OCI-LY7 (cell line): ENCODE results near the gene NCKAP5L. TPM values are rescaled to one million over a fixed set of nuclear protein-coding genes. Genes with fewer than 3 reads are reported as not detected.

Source experiments
- BruUV-seq: library from RNA; stranded (reverse); fragments of 400-500 nt; replicated peaks from 2 replicates; lab custom pipeline; 2021; lab: Mats Ljungman, UMichigan
- CTCF ChIA-PET: fragments of 300-600 bp; sonication (Branson Sonifier 250); formaldehyde crosslinking; loops from one replicate; lab custom pipeline; 2022; ENCODE audit warnings: antibody characterized with exemption; ENCODE audit not compliant: unreplicated experiment; lab: Charles Lee
- POLR2A ChIA-PET: fragments of 300-600 bp; sonication (Branson Sonifier 250); formaldehyde crosslinking; loops from one replicate; lab custom pipeline; 2022; ENCODE audit warnings: antibody characterized with exemption; lab: Charles Lee
- DNase-seq: peaks from one replicate; pipeline ENCODE4 v3.0.0-alpha.2; 2015; ENCODE audit warnings: low spot score
- H2AFZ ChIP-seq: fragments of 200-600 bp; sonication (generic), shearing (Covaris generic); 2 replicates; pipeline ENCODE4 v1.6.1; 2014; ENCODE audit warnings: mild to moderate bottlenecking, antibody characterized with exemption, low read length, moderate library complexity
- H3K27ac ChIP-seq: fragments of 200-600 bp; sonication (generic); 2 replicates; pipeline ENCODE4 v1.5.1; 2014; ENCODE audit warnings: mixed run types, low read depth, mild to moderate bottlenecking, moderate library complexity, low read length, inconsistent platforms; ENCODE audit not compliant: poor library complexity, severe bottlenecking
- H3K36me3 ChIP-seq: fragments of 200-600 bp; sonication (generic); 2 replicates; pipeline ENCODE4 v1.6.1; 2014; ENCODE audit warnings: mild to moderate bottlenecking, antibody characterized with exemption, low read length, moderate library complexity, mixed read lengths; ENCODE audit not compliant: insufficient read depth
- H3K4me1 ChIP-seq: fragments of 200-600 bp; sonication (generic); 2 replicates; pipeline ENCODE4 v1.5.1; 2014; ENCODE audit warnings: mild to moderate bottlenecking, low read length; ENCODE audit not compliant: insufficient read depth, poor library complexity, severe bottlenecking
- H3K4me2 ChIP-seq: fragments of 200-600 bp; sonication (generic); 2 replicates; pipeline ENCODE4 v1.6.1; 2014; ENCODE audit warnings: mild to moderate bottlenecking, low read length
- H3K4me3 ChIP-seq: fragments of 200-600 bp; sonication (generic); 2 replicates; pipeline ENCODE4 v1.5.1; 2014; ENCODE audit warnings: mild to moderate bottlenecking, low read depth, low read length; ENCODE audit not compliant: poor library complexity, severe bottlenecking
- H3K79me2 ChIP-seq: fragments of 200-600 bp; sonication (generic); 2 replicates; pipeline ENCODE4 v1.6.1; 2016; ENCODE audit warnings: low read depth, mild to moderate bottlenecking, low read length, moderate library complexity, mixed read lengths; ENCODE audit not compliant: insufficient read depth
- H3K9me2 ChIP-seq: fragments of 200-600 bp; sonication (generic); 2 replicates; pipeline ENCODE4 v1.6.1; 2016; ENCODE audit warnings: mild to moderate bottlenecking, low read length, mixed read lengths; ENCODE audit not compliant: insufficient read depth
- H3K9me3 ChIP-seq: fragments of 200-600 bp; sonication (generic); 2 replicates; pipeline ENCODE4 v1.6.1; 2014; ENCODE audit warnings: mild to moderate bottlenecking, mixed run types, low read length, mixed read lengths
- H4K20me1 ChIP-seq: fragments of 200-600 bp; sonication (generic); 2 replicates; pipeline ENCODE4 v1.6.1; 2014; ENCODE audit warnings: mild to moderate bottlenecking, antibody characterized with exemption, low read length, moderate library complexity, mixed read lengths; ENCODE audit not compliant: insufficient read depth
- CTCF ChIP-seq: fragments of 200-600 bp; sonication (generic); conservative IDR thresholded peaks from 2 replicates; pipeline ENCODE4 v1.5.1; 2014; ENCODE audit warnings: mild to moderate bottlenecking, antibody characterized with exemption, low read length, moderate library complexity, mixed read lengths
- EZH2phosphoT487 ChIP-seq: fragments of 200-600 bp; sonication (generic); IDR thresholded peaks from 2 replicates; pipeline ENCODE4 v1.6.1; 2018; ENCODE audit warnings: low read depth, borderline replicate concordance, mild to moderate bottlenecking, mixed run types, antibody characterized with exemption, low read length, moderate library complexity, mixed read lengths
- intact Hi-C: fragments of 100-400 bp; cut with micrococcal nuclease; formaldehyde crosslinking; loops from one replicate; pipeline ENCODE4 v1.10.0; 2022; ENCODE audit not compliant: unreplicated experiment
- total RNA-seq, 2 experiments: library from RNA; depleted of rRNA in 1 of 2; stranded (reverse); fragments of >200 nt in 1 of 2; shearing (Covaris generic) in 1 of 2; gene quantifications; 2 replicates each; pipeline ENCODE4 v1.2.3, GENCODE V29; 2014 to 2022

NCKAP5L gene
- total RNA-seq, 2 experiments from 2014 or later, result 4.6 to 12.2 TPM

- H3K79me2 ChIP-seq, result no peaks in the 10 kb centered on the region
- BruUV-seq, result no TSS peak
- no peak for DNase-seq
- peaks cover 24% of the 10 kb centered on the region for H3K4me1 ChIP-seq
- TF ChIP-seq EZH2phosphoT487, result no peak
- TF ChIP-seq CTCF, result no peak
- H3K4me3 ChIP-seq, result no peak overlapping the region
- ChIA-PET CTCF (interaction anchor here (0.5 kb wide), 1 partner anchor 45 kb away, joined by 4 read pairs; no protein-coding TSS in a partner anchor), POLR2A (interaction anchor here (0.5 to 0.6 kb wide), 2 partner anchors 9 to 39 kb away, joined by 3 to 6 read pairs; no protein-coding TSS in a partner anchor)
- H3K36me3 ChIP-seq, result peaks cover 7% of the 10 kb centered on the region; the same call in 1 of the 2 replicates
- intact Hi-C loops, result loop anchor here (5.0 kb wide), 1 partner anchor 199 kb away; no protein-coding TSS in a partner anchor
- H2AFZ ChIP-seq, result no peak overlapping the region
- no peaks in the 10 kb centered on the region for H3K9me3 ChIP-seq
- no peaks in the 10 kb centered on the region for H3K9me2 ChIP-seq
- no peak overlapping the region for H3K27ac ChIP-seq
- no peak overlapping the region for H3K4me2 ChIP-seq
- H4K20me1 ChIP-seq, result no peaks in the 10 kb centered on the region
Observed at GRCh38 chr12:49825971-49826421, 2.2 kb downstream of the NCKAP5L start.

- intact Hi-C loops, result loop anchor here (5.0 kb wide), 1 partner anchor 198 kb away; no protein-coding TSS in a partner anchor
Observed at GRCh38 chr12:49825360-49825970, 2.7 kb downstream of the NCKAP5L start.

More at GRCh38 chr12:49825360-49825970, 2.7 kb downstream of the NCKAP5L start:
- no peaks in the 10 kb centered on the region for H3K79me2 ChIP-seq
- no peaks in the 10 kb centered on the region for H4K20me1 ChIP-seq
- POLR2A ChIA-PET, result interaction anchor here (0.5 to 0.6 kb wide), 2 partner anchors 9 to 38 kb away, joined by 3 to 6 read pairs; no protein-coding TSS in a partner anchor
- no peak for DNase-seq
- no peak for TF ChIP-seq EZH2phosphoT487
- TF ChIP-seq CTCF, result no peak
- H3K4me2 ChIP-seq, result no peak overlapping the region
- no peak overlapping the region for H3K4me3 ChIP-seq
- no peak overlapping the region for H2AFZ ChIP-seq
- CTCF ChIA-PET, result interaction anchor here (0.5 kb wide), 1 partner anchor 45 kb away, joined by 4 read pairs; no protein-coding TSS in a partner anchor
- peaks cover 7% of the 10 kb centered on the region; the same call in 1 of the 2 replicates for H3K36me3 ChIP-seq
- no TSS peak for BruUV-seq
- no peak overlapping the region for H3K27ac ChIP-seq
- H3K4me1 ChIP-seq, result peaks cover 29% of the 10 kb centered on the region
- no peaks in the 10 kb centered on the region for H3K9me3 ChIP-seq
- no peaks in the 10 kb centered on the region for H3K9me2 ChIP-seq
